GM20000 (cell line): ENCODE data around the gene TSKS.

Experiments used
- DNase-seq: peaks from one replicate; pipeline ENCODE4 v3.0.0; 2012; ENCODE audit warnings: low spot score
- TF ChIP-seq, protein P1 (sequence below): IDR thresholded peaks from 2 replicates; pipeline ENCODE4 v1.5.1; 2012; ENCODE audit warnings: mild to moderate bottlenecking, control low read depth; ENCODE audit errors: extremely low read depth, missing control alignments

The TSKS gene

DNA sequence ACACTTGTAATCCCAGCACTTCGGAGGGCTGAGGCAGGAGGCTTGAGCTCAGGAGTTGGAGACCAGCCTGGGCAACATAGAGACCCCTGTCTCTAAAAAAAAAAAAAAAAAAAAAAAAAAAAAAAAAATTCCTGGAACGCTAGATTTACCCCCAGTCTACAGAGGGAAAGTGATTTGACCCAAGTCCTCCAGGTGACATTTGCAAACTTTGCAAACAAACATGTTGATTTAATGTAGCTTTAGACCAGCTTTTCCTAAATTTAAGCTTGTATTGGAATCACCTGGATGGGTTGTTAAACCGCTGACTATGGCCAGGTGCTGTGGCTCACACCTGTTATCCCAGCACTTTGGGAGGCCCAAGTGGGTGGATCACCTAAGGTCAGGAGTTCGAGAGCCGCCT lies 63.7 kb downstream of the TSKS start:
- TF ChIP-seq, protein P1, sequence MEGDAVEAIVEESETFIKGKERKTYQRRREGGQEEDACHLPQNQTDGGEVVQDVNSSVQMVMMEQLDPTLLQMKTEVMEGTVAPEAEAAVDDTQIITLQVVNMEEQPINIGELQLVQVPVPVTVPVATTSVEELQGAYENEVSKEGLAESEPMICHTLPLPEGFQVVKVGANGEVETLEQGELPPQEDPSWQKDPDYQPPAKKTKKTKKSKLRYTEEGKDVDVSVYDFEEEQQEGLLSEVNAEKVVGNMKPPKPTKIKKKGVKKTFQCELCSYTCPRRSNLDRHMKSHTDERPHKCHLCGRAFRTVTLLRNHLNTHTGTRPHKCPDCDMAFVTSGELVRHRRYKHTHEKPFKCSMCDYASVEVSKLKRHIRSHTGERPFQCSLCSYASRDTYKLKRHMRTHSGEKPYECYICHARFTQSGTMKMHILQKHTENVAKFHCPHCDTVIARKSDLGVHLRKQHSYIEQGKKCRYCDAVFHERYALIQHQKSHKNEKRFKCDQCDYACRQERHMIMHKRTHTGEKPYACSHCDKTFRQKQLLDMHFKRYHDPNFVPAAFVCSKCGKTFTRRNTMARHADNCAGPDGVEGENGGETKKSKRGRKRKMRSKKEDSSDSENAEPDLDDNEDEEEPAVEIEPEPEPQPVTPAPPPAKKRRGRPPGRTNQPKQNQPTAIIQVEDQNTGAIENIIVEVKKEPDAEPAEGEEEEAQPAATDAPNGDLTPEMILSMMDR = no peak
- no peak for DNase-seq

DNA sequence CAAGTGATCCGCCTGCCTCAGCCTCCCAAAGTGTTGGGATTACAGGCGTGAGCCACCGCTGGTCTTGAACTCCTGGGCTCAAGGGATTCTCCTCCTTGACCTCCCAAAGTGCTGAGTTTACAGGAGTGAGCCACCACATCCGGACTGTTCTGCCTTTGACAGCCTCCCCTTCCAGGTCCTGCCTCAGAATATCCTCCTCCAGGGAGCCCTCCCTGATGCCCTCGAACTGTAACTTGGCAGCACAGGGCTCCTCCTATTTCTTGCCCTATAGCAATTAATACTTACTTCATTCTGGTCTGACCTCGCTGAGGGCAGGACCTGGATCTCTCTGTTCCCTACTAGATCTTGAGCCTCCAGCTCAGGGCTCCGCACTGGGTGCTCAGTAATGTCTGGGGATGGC lies 66.2 kb downstream of the TSKS start:
- DNase-seq = no peak
- TF ChIP-seq, protein P1 = no peak

DNA sequence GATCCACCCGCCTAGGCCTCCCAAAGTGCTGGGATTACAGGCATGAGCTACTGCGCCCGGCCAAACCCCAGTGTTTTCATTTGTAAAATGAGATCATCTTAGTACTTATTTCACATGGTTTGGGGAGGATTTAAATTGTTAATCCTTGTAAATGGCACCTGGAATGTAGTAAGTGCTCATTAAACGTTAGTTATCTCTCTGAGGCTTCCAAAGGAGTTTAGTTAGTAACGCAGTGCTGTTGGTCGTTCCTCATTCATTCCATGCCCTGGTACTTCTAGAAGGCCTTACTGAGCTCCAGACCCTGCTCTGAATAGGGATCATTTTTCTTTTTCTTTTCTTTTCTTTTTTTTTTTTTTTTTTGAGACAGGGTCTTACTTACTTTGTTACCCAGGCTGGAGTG lies 67.0 kb downstream of the TSKS start:
- TF ChIP-seq, protein P1 = no peak
- no peak for DNase-seq

DNA sequence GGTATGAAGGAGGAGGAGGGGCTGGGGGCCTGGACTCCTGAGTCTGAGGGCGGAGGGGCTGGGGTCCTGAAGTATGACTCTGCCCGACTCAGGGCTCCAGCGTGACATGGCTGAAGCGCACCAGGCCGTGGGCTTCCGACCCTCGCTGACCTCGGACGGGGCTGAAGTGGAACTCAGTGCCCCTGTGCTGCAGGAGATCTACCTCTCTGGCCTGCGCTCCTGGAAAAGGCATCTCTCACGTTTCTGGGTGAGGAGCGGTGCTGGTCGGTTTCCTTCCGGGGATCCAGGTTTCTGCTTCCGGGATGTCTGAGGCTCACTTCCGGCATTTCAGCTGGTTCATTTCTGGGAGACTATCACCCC lies 71.0 kb downstream of the TSKS start:
- TF ChIP-seq, protein P1 = no peak
- no peak for DNase-seq

DNA sequence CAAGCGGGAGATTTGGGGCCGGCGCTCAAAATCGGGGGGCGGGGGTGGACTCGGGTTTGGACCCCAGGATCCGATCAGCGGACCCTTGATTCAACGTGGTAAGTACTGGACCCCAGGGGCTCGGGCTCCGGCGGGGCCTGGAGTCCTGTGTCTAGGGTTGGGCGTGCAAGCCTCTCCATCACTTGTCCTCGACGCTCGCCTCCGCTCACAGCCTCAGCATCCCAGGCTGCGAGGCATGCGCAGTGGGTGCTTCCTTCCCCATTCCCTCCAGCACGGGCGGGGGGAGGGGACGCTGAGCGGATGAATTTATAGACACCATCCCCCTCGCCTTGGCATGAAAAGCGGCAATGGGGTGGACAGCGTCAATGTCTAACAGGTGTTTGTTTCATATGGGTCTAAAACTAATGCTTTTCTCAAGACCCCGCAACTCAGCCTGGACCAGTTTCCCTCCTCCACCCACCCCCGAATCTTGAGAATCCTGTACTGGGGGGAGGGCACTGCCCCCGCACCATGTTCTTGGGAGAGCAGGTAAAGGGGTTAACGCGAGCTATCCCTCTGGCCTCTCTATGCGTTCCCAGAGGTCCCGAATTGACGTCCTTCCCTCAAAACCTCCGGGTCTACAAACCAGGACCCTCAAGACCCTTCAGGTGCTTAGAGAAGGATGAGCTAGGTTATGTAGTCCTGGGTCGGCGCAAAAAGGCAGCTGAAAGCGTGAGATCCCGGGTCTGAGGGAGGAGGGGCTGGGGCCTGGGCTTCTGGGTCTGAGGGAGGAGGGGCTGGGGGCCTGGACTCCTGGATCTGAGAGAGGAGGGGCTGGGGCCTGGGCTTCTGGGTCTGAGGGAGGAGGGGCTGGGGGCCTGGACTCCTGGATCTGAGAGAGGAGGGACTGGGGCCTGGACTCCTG lies 71.6 kb downstream of the TSKS start:
- no peak for DNase-seq
- TF ChIP-seq, protein P1 = no peak

DNA sequence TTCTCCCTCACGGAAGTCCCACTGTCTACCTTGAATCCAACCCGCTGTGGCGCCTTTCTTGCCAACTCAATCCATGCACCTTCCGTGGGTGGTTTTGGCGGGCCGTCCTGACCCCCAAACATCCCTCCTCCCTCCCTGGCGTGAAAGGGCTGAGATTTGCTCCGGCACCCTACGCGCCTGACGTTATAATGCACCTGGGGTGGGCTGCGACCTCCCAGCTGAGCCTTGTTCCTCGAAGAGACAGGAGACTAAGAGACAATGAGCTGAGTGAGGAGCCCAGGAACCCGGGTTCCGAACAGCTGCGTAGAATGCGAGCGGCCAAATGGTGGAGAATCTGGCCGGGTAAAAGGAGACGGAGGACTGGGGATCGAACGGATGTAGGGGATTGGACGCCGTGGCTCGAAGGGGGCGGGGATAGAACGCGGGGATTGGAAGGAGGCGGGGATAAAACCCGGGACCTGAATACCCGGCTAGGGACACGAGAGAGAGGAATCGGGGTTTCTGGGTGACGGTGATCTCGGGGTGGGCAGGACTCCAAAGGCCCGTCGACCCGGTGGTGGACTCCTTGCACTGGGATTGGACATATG lies 72.4 kb downstream of the TSKS start, which contains the start of gene CPT1C:
Gene CPT1C (plus strand): TSS at position 461 of the 587 bp plus-strand sequence. CDS start 1,137 bp downstream, outside the sequence.
- no peak for DNase-seq

More for the DNA sequence above, 72.4 kb downstream of the TSKS start, which contains the start of gene CPT1C:
- TF ChIP-seq, protein P1 = no peak
